Measurements from ENCODE around the gene DACT2.

GRCh38 chr6:168274037-168274952, 45.3 kb downstream of the DACT2 start:
- TF ChIP-seq, protein P1, sequence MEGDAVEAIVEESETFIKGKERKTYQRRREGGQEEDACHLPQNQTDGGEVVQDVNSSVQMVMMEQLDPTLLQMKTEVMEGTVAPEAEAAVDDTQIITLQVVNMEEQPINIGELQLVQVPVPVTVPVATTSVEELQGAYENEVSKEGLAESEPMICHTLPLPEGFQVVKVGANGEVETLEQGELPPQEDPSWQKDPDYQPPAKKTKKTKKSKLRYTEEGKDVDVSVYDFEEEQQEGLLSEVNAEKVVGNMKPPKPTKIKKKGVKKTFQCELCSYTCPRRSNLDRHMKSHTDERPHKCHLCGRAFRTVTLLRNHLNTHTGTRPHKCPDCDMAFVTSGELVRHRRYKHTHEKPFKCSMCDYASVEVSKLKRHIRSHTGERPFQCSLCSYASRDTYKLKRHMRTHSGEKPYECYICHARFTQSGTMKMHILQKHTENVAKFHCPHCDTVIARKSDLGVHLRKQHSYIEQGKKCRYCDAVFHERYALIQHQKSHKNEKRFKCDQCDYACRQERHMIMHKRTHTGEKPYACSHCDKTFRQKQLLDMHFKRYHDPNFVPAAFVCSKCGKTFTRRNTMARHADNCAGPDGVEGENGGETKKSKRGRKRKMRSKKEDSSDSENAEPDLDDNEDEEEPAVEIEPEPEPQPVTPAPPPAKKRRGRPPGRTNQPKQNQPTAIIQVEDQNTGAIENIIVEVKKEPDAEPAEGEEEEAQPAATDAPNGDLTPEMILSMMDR (conservative IDR thresholded peaks at IDR 0.05) = no peak
- no peak for TF ChIP-seq ZFX (IDR thresholded peaks at IDR 0.05)

Measured in C4-2B (cell line).